ENCODE data around the gene FLNC.

The FLNC gene

DNA sequence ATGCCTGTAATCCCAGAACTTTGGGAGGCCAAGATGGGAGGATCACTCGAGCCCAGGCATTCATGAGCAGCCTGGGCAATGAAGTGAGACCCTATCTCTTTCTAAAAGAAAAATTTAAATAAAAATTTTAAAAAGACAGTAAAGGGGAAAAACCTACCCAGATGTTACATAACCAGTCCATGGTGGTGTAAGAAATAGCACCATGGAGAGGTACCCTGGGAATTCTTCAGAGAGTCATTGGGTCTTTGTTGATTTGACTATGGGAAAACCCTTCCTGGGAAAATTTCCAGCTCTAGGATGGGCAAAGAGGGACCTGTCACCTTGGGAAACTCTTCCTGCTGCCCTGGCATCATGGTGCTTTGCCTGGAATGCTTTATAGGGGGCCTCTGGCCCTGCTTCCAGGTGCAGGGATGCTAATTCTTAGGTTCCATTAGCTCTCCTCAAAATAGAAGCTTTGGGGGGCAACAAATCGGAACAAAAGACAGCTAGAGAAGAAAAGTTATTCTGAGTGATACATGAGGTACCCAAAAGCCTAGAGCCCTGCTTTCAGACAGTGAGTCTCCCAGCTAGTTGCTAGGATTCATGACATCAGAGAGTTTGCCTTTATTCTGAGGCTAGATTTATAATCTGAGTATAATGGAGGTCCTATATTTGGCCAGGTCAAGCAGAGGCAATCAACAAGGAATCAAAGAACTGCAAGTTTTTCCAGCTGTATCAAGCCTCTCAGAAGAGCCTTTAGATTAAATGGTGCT, 28.4 kb upstream of the FLNC start:
- no peak for DNase-seq

DNA sequence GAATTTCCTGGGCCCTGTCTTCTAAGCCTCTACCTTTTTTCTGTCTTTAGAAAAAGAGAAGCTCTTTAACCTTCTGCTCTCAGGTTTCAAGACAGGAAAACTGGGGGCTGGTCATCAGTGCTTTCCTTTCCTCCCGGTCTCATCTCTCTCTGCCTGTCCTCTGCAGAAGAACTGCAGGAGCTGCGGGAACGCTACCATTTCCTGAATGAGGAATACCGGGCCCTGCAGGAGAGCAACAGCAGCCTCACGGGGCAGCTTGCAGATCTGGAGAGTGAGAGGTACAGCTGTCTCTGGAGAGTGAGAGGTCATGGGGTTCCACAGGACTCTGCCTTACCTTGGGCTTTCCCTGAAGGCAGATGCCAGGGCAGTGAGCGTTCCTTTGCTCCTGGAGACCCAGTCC, 25.7 kb upstream of the FLNC start:
- no peak for DNase-seq

DNA sequence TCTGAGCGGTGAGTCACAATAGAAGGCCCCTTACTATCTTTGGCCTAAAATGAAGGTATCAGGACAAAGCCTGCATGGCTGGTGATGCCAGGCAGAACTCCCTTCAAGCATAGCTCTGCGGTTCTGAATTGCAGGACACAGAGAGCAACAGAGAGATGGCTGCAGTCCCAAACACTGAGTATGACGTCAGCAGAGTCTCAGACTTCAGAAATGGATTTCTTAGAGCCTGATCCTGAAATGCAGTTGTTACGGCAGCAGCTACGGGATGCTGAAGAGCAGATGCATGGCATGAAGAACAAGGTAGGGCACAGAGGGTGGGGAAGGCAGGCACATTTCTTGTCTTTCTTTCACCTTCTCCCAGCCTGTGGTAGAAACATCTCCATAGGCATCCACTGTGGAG, 25.0 kb upstream of the FLNC start:
- DNase-seq: no peak

GRCh38 chr7:128807191-128807590, 23.0 kb upstream of the FLNC start:
- no peak for DNase-seq

GRCh38 chr7:128809363-128809762, 20.8 kb upstream of the FLNC start:
- no peak for DNase-seq

DNA sequence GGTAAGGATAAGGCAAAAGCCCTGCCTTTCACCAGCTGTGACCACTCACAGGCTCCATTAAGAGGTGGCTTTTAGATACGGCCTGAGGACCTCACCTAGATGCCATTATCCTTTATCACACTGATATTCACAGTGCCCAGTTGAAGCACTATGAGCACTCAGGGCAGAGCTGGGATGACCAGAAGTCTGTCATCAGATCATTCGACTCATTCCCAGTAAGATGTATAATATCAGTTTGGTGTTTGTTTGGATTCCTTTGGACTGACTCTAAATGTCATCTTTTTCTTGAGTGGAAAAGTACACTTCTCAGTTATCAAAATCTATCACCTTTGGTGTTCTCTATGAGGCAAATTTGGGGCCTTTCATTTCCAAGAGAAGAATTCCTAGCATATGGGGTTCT, 19.7 kb upstream of the FLNC start:
- DNase-seq: no peak

- no peak for DNase-seq
These were observed 19.2 kb upstream of the FLNC start for GRCh38 chr7:128810997-128811396.

DNA sequence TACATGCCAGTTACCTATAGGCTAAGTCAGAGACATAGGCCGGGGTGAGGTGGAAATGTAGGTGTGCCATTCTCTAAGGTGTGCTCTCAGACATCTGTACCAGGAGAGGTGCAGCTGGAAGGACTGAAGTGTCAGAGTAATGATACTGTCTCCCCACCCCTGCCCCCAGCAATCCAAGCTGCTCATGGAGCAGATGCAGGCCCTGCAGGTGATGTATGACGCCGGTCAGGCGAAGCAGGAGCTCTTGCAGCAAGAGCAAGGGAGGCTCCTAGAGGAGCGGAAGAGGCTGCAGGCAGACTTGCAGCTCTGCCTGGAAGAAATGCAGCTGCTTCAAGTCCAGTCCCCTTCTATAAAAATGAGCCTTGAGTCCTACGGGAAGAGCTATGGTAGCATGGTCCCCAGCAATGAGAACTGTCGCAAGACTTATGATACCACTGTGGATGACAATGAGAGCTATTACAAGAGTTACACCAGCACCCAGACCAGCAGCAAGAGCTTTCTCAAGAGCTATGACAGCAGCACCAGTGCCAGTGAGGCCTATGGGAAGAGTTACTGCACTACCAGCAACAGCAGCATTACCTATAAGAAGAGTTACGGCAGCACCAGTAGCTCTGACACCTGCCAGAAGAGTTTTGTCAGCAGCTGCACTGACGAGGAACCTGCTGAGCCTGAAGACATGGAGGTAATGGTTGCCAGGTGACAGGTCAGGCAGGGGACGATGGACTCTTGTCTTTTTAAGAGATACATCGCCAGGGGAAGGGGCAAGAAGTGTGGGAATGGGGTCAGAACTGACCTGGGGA, 18.4 kb upstream of the FLNC start:
- no peak for DNase-seq

GRCh38 chr7:128812514-128813168, 17.6 kb upstream of the FLNC start:
- DNase-seq: no peak

GRCh38 chr7:128814499-128814898, 15.7 kb upstream of the FLNC start:
- DNase-seq: peak; percentile 18 to 29

DNA sequence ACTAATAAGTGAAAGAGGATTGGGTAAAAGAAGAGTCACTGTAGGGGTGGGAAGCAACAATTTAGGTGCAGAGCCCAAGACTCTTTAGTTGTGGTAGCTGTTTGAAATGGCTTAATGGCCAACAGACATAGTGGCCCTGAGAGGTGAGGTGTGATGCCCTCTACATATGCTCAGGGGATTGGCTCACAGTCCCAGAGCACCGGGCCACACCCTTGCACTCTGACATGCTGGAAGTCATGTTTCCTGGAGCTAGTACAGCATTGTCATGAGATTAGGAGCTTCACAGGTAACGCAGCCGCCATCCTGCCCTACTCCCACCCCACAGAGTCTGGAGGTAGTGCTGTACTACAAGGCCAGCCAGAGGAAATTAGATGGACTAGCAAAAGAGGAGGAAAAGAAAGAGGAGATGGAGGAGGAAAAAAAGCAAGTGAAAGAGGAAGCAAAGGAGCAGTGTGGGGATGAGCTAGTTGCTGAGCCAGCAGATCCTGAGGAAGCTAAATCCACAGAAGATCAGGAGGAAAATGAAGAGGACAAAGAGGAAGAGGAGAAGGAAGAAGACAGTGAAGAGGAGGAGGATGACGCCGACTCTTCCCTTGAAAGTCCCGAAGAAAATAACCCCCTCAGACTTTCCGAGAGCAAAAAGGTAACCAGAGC, 14.8 kb upstream of the FLNC start:
- DNase-seq: no peak

GRCh38 chr7:128818694-128819093, 11.5 kb upstream of the FLNC start:
- DNase-seq: no peak

DNA sequence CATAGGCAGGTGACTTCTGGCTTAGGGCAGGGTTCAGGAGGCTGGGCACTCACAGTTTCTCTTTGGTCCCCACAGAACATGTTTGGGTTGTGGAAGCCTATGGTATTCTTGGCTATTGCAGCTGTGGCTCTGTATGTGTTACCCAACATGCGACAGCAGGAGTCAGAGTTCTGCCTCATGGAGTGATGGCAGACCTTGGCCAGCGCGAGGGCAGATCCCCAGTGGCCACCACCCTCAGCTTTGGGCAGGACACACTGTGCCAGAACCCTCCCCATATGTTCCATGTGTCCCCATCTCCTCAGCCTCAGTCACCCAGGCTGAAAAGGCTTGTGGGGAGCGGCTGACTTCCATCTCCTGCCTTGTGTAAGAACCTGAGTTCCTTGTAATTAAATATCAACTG, 8.5 kb upstream of the FLNC start:
- DNase-seq: no peak

DNA sequence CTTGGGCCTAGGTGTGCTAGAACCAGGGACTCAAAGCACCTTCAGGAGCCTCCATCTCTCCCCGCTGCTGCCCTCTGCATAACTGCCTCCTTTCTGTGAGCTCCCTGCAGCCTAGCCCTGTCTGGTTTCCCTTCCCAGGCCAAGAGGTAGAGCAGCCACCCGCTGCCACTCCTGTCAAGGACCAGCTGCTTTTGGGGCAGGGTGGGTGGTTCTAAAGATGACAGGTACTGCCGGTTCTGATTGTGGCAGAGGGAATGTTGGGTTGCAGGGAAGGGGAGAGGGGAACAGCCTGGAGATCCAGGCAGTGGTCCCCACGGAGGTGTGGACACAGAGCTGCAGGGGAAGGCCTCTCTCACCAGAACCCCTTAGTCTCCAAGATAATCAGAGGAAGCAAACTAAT, 3.7 kb upstream of the FLNC start:
- DNase-seq: no peak

DNA sequence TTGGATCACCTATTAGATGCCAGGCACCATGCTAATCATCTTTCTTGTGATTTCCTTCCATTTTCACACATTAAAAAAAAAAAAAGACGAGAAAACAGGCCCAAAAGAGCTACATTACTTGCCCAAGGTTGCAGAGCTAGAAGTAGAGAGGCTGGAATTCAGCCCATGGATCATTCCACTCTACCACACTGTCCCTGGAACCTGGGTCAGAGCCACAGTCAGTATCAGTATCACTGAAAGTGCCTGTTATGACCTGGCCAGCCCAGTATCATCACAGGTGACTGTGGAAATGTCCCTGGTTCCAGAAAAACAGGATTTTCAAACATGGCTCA, 3.3 kb upstream of the FLNC start:
- no peak for DNase-seq

- DNase-seq: peak in 1 of 2 experiments; percentile 25
These were observed 2.8 kb upstream of the FLNC start for GRCh38 chr7:128827248-128827958.

DNA sequence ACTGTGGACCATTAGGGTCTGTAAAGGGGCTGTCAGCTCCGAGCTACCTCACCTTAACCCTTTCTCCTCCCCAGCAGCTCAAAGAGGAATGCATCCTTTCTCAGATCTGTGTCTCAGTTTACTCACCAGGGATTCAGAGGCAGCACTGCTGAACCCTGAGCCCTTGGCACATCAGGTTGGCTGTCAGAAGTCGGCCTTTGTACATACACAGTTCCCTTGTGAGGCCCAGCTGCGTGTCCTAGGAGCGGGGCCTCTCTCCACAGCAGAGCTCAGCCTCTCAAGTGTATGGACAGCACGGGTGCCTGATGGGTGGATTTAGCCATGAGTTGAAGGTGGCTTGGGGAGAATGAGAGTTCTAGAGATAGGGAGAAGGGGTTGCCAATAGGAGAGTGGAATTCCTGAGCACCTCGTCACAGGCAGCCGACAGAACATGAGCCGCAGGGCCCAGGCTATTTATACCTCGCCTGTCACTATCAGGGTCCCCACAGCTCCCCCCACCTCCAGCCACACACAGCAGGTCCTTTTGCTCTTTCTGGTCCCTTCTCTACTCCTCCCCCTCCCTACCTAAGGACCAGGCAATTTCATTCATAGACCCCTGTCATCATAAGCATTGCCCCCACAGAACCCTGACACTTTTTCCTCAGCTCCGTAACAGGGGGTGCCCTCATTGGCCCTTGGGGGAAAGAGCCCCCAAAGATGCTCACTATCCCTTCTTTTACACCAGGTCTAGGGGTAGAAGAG, 2.1 kb upstream of the FLNC start:
- DNase-seq: no peak

GRCh38 chr7:128829391-128830166, 627 bp upstream of the FLNC start:
- no peak for DNase-seq

DNA sequence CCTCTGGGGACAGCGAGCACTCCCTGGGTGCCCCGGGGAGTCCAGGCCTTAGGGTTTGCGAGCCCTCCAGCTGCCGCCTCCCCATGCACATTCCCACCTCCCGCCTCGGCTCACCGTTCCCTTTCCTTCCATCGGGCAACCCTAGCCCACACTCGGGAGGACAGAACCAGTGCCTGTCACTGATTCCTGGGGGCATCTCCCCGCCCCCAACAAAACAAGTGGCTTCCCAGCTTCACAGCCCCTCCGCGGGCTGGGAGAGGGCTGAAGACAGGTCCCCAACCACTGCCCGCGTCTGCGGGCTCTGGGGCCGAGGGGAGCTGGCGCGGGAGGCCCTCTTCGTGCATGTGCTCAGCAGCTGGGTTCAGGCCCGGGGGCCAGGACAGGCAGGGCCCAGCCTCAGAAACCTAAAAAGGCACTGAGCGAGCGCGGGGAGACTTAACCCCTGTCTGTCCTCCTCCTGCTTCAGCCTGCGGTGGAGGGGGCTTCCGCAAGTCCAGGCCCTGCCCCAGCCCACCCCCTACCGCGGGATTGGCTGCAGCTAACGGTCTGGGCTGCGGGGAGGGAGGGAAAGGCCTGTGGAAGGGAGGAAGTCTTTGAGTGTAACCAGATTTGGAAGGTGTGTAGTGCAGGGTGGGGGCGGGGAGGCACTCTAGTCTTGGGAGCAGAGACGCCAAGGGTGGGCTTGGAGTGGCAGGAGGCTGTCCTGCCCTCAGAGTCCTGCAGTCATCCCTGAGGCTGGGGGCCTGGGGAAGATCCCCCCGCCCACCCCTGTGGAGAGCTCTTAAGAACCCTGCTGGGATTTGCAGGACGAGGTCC, 1.2 kb downstream of the FLNC start:
- no peak for DNase-seq

Data from SHP77 (cell line).